GM21717 (cell line): ENCODE measurements around the gene PRKCZ.

Source experiments
- ATAC-seq: cut with Tn5 transposase; IDR thresholded peaks from one replicate; pipeline ENCODE4 v1.9.1; 2021; ENCODE audit warnings: mild to moderate bottlenecking, moderate library complexity; ENCODE audit not compliant: unreplicated experiment

The PRKCZ gene

DNA sequence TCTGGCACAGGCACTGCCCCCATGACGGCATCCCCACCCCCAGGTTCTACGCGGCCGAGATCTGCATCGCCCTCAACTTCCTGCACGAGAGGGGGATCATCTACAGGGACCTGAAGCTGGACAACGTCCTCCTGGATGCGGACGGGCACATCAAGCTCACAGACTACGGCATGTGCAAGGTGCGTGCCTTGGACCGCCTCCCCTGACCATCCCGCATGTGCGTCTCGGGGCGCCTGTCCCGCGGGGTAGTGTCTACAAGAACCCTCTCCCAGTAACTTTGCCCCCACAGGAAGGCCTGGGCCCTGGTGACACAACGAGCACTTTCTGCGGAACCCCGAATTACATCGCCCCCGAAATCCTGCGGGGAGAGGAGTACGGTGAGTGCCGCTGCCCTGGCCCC is 121.8 kb downstream of the PRKCZ start:
- no peak for ATAC-seq

- ATAC-seq = no peak
These were observed 122.4 kb downstream of the PRKCZ start for GRCh38 chr1:2172551-2173146.

DNA sequence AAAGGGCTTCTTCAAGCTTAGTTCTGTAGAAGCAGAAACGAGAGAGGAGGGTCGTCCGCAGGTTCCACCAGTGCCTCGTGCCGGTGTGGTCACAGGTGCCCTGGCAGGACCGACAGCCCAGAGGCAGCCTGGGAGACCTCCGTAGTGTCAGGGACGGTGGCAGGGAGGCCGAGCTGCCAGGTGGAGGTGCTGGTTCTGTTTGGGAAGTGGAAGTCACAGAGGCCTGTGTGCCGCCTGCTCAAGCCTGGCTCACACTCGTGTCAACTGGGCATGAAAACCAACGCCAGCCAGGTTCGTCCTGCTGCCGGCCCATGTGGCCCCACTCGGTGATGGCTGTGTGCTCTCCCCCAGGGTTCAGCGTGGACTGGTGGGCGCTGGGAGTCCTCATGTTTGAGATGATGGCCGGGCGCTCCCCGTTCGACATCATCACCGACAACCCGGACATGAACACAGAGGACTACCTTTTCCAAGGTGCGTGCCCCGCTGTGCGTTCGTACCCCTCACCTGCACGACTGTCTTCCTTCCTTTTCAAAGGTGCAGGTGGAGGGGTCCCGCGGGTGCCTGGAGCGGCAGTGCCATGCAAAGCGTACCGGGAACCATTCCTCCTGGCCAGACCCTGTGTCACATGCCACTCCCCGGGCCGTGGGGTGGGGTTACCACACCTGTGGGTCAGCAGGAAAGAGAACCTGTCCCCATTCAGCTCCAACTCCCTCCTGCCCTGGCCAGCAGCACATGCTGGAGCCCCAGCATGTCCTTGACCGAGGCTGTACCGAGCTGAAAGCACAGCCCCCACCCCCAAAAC is 123.5 kb downstream of the PRKCZ start:
- no peak for ATAC-seq

DNA sequence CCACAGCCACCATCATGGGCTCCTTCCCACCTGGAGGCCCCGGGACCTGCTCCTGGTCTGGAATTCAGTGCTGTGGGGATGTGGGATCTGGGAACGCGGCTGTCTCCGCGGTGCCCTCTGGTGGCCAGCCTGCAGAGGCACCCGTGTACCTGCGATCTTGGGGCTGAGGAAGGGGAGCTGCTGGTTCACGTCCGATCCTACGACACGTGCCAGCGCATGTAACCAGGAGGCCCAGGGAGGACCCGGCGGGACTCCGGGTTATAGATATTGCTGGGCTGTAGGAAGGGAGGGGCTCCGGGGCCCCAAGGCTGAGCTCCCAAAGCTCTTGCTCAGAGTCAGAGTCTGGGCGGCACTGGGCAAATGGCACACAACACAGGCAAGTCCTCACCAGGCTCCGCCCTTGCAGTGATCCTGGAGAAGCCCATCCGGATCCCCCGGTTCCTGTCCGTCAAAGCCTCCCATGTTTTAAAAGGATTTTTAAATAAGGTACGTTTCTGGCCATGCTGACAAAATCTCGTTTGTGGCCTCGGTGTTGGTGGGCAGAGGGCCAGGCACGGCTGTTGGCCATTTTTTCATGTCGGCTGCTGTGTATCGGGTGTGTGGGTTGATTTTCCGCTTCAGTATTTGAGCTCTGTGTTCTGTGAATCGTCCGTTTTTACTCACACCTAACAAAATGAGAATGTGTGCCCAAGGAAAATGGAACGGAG is 124.3 kb downstream of the PRKCZ start:
- ATAC-seq = no peak

- ATAC-seq = no peak
These were observed 124.8 kb downstream of the PRKCZ start for GRCh38 chr1:2175055-2175414.

GRCh38 chr1:2175681-2176454 is 125.7 kb downstream of the PRKCZ start:
- ATAC-seq = no peak

DNA sequence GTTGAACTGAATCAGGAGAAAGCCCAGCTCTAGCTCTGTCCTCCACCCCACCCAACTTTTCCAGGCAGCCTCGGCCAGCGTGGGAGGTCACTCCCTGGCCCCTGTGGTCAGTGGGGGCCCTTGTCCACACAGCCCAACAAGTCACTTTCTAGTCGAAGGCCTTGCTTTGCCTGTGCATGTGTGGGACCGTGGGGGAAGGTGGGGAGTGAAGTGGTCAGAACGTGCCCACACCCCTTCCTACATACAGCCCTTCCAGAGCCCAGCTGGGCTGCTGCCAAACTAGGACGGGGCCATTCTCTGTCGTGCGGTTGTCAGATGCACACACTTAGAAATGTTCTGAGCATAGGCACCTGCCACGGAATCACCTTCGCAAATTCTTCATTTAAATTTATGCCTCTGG is 126.4 kb downstream of the PRKCZ start:
- no peak for ATAC-seq

GRCh38 chr1:2177541-2177940 is 127.3 kb downstream of the PRKCZ start:
- no peak for ATAC-seq

DNA sequence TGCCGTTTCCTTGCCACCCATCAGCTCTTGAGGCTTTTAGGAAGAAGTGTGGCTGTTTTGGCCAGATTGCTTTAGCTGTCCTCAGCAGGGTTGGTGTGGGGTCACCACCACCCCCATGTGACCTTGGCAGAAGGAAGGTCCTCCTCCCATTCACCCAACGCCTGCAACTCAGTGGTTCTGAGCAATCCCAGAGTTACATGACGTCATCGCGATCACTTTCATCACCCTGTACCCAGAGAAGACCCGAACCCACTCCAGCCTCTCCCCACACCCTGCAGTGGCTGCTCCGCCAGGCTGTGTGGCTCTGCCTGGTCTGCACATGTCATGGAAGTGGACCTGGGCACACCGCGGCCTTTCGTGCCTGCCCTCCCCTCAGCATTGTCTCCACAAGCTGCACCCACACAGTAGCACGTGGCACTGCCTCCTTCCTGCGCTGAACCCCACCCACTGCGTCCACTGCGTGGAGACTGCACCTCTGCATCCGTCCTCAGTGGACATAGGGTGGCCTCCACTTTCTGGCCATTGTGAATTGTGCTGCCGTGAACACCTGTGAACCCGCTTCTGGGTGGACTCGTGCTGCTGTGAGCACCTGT is 127.8 kb downstream of the PRKCZ start:
- no peak for ATAC-seq

GRCh38 chr1:2178875-2179274 is 128.7 kb downstream of the PRKCZ start:
- ATAC-seq = no peak

- no peak for ATAC-seq
These were observed 129.2 kb downstream of the PRKCZ start for GRCh38 chr1:2179283-2180013.

DNA sequence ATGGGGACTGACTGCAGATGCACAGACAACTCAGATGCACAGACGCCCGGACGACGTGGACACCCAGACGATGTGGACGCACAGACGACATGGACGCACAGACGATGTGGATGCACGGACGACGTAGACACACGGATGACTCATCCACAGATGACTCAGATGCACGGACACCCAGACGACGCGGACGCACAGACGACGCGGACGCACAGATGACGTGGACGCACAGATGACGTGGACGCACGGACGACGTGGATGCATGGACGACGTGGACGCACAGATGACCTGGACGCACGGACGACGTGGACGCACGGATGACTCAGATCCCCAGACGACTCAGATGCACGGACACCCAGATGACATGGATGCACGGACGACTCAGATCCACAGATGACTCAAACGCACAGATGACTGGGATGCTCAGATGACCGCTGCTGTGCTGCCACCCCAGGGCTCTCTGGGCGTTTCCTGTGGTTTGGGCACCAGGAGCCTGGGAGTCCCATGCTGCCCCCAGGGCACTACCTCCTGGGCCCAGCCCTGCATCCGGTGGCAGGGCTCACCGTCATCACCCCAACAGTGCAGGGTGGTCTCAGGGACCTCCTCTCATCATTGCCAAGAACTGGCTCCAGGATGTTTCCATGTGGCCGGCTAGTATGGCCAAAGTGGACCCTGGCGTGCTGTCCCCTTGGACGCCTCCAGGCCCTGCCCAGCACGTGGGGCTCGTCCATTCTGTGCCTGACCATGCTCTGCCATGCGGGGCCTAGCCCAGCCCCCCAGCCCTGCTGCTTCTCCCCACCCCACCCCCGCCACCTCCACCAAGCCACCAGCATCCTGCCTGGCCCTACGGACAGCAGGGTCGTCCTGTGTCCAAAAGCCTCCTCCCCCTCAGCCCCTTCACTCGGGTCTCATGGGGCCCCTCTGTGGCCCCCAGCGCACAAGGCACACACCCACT is 130.4 kb downstream of the PRKCZ start:
- ATAC-seq = no peak

GRCh38 chr1:2181271-2181670 is 131.1 kb downstream of the PRKCZ start:
- no peak for ATAC-seq

DNA sequence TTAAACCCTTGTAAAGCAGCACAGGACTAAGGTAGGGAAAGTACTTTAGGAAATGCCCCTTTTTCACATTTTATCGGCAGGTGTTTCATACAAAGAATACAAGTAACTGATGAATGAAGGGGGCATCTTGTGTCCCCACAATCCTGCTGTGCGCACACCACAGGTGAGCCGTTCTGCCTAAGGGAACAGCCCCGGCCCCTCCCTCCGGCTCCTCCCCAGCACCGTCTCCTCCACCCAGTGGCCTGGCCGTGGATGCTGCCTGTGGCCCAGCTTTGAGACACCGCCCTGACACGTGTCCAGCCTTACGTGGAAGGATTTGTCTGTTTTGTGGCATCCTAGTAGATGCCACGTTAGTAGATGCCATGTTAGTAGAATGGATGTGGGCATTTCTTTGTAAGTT is 131.5 kb downstream of the PRKCZ start:
- ATAC-seq = no peak

GRCh38 chr1:2182376-2182775 is 132.2 kb downstream of the PRKCZ start:
- ATAC-seq = no peak

GRCh38 chr1:2183937-2184334 is 133.7 kb downstream of the PRKCZ start:
- ATAC-seq = no peak

GRCh38 chr1:2184531-2184930 is 134.3 kb downstream of the PRKCZ start:
- no peak for ATAC-seq

DNA sequence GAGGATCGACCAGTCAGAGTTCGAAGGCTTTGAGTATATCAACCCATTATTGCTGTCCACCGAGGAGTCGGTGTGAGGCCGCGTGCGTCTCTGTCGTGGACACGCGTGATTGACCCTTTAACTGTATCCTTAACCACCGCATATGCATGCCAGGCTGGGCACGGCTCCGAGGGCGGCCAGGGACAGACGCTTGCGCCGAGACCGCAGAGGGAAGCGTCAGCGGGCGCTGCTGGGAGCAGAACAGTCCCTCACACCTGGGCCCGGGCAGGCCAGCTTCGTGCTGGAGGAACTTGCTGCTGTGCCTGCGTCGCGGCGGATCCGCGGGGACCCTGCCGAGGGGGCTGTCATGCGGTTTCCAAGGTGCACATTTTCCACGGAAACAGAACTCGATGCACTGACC is 134.7 kb downstream of the PRKCZ start:
- ATAC-seq = no peak
